Measurements from ENCODE around the gene GAS2L3.
"Not testable (repeated sequence)": the region's sequence is repeated elsewhere in the genome, so short reads cannot be mapped to it uniquely, and the experiment has no call there.

Gene GAS2L3

GRCh38 chr12:100602997-100603396 is 29.5 kb downstream of the GAS2L3 start:
- H3K9me3 Mint-ChIP-seq; DNase-seq; H3K4me1 Mint-ChIP-seq; H3K27ac Mint-ChIP-seq; H3K36me3 Mint-ChIP-seq; ATAC-seq (replicated peaks); H3K27me3 Mint-ChIP-seq; H3K4me3 Mint-ChIP-seq: not testable (repeated sequence)

GRCh38 chr12:100608776-100609175 is 35.3 kb downstream of the GAS2L3 start:
- H3K9me3 Mint-ChIP-seq = peaks cover 8% of the 10 kb centered on the region in 2 donors
- H3K36me3 Mint-ChIP-seq = peaks cover 0 to 2% of the 10 kb centered on the region in 2 donors
- DNase-seq = no peak
- ATAC-seq (replicated peaks) = no peak
- no peaks in the 10 kb centered on the region for H3K27me3 Mint-ChIP-seq
- H3K27ac Mint-ChIP-seq = no peak overlapping the region
- H3K4me3 Mint-ChIP-seq = no peak overlapping the region
- H3K4me1 Mint-ChIP-seq = peaks cover 3 to 6% of the 10 kb centered on the region in 2 donors

- H3K4me3 Mint-ChIP-seq = no peak overlapping the region
- DNase-seq (no peak), ATAC-seq (replicated peaks) (no peak)
- H3K27me3 Mint-ChIP-seq = no peaks in the 10 kb centered on the region
- H3K9me3 Mint-ChIP-seq = peaks cover 7 to 8% of the 10 kb centered on the region in 2 donors
- H3K36me3 Mint-ChIP-seq = peaks cover 0 to 2% of the 10 kb centered on the region in 2 donors
- peaks cover 3 to 6% of the 10 kb centered on the region in 2 donors for H3K4me1 Mint-ChIP-seq
- no peak overlapping the region for H3K27ac Mint-ChIP-seq
Measured at GRCh38 chr12:100610666-100611430, 37.4 kb downstream of the GAS2L3 start.

GRCh38 chr12:100612606-100613005 is 39.1 kb downstream of the GAS2L3 start:
- no peak for DNase-seq
- H3K4me3 Mint-ChIP-seq = no peak overlapping the region
- no peaks in the 10 kb centered on the region for H3K36me3 Mint-ChIP-seq
- no peak overlapping the region for H3K27ac Mint-ChIP-seq
- no peak for ATAC-seq (replicated peaks)
- H3K27me3 Mint-ChIP-seq = no peaks in the 10 kb centered on the region
- H3K4me1 Mint-ChIP-seq = peaks cover 3 to 6% of the 10 kb centered on the region in 2 donors
- H3K9me3 Mint-ChIP-seq = peaks cover 0 to 2% of the 10 kb centered on the region in 2 donors

GRCh38 chr12:100624571-100624970 is 51.1 kb downstream of the GAS2L3 start:
- Mint-ChIP-seq H3K27me3 (no peaks in the 10 kb centered on the region), H3K4me1 (no peaks in the 10 kb centered on the region), H3K36me3 (no peaks in the 10 kb centered on the region), H3K9me3 (no peaks in the 10 kb centered on the region), H3K4me3 (no peak overlapping the region), H3K27ac (no peak overlapping the region)
- DNase-seq (no peak), ATAC-seq (replicated peaks) (no peak)

GRCh38 chr12:100632445-100632892 is 59.0 kb downstream of the GAS2L3 start:
- Mint-ChIP-seq H3K27me3 (no peaks in the 10 kb centered on the region), H3K36me3 (no peaks in the 10 kb centered on the region), H3K4me1 (peaks cover 0 to 2% of the 10 kb centered on the region in 2 donors), H3K27ac (no peak overlapping the region), H3K9me3 (peaks cover 0 to 1% of the 10 kb centered on the region in 2 donors), H3K4me3 (no peak overlapping the region)
- DNase-seq = no peak
- ATAC-seq (replicated peaks) = no peak

GRCh38 chr12:100633082-100633785 is 59.8 kb downstream of the GAS2L3 start:
- H3K27ac Mint-ChIP-seq; H3K36me3 Mint-ChIP-seq; DNase-seq; H3K9me3 Mint-ChIP-seq; H3K27me3 Mint-ChIP-seq; ATAC-seq (replicated peaks); H3K4me3 Mint-ChIP-seq; H3K4me1 Mint-ChIP-seq: not testable (repeated sequence)

GRCh38 chr12:100643246-100643645 is 69.8 kb downstream of the GAS2L3 start:
- Mint-ChIP-seq H3K27me3 (no peaks in the 10 kb centered on the region), H3K4me1 (no peaks in the 10 kb centered on the region), H3K9me3 (peaks cover 6 to 11% of the 10 kb centered on the region in 2 donors), H3K27ac (no peak overlapping the region), H3K36me3 (peaks cover 0 to 4% of the 10 kb centered on the region in 2 donors), H3K4me3 (no peak overlapping the region)
- DNase-seq (no peak), ATAC-seq (replicated peaks) (no peak)

GRCh38 chr12:100646896-100647295 is 73.4 kb downstream of the GAS2L3 start:
- H3K9me3 Mint-ChIP-seq = peaks cover 6 to 8% of the 10 kb centered on the region in 2 donors
- H3K27me3 Mint-ChIP-seq = peaks cover 11 to 13% of the 10 kb centered on the region in 2 donors
- DNase-seq (no peak), ATAC-seq (replicated peaks) (no peak)
- H3K4me3 Mint-ChIP-seq = no peak overlapping the region
- no peak overlapping the region for H3K27ac Mint-ChIP-seq
- H3K4me1 Mint-ChIP-seq = no peaks in the 10 kb centered on the region
- H3K36me3 Mint-ChIP-seq = peaks cover 0 to 4% of the 10 kb centered on the region in 2 donors

- Mint-ChIP-seq H3K9me3 (peaks cover 3 to 4% of the 10 kb centered on the region in 2 donors), H3K4me3 (no peak overlapping the region), H3K27me3 (peaks cover 16 to 25% of the 10 kb centered on the region in 2 donors), H3K36me3 (no peaks in the 10 kb centered on the region), H3K4me1 (no peaks in the 10 kb centered on the region), H3K27ac (peak overlapping the region; percentile 7)
- DNase-seq = no peak
- ATAC-seq (replicated peaks) = no peak
Measured at GRCh38 chr12:100651108-100651507, 77.6 kb downstream of the GAS2L3 start.

GRCh38 chr12:100651694-100652093 is 78.2 kb downstream of the GAS2L3 start:
- Mint-ChIP-seq H3K27me3 (peaks cover 18 to 26% of the 10 kb centered on the region in 2 donors), H3K4me3 (no peak overlapping the region), H3K9me3 (peaks cover 3 to 4% of the 10 kb centered on the region in 2 donors), H3K4me1 (no peaks in the 10 kb centered on the region), H3K27ac (no peak overlapping the region), H3K36me3 (no peaks in the 10 kb centered on the region)
- ATAC-seq (replicated peaks) = no peak
- no peak for DNase-seq

- Mint-ChIP-seq H3K27me3 (peaks cover 18 to 26% of the 10 kb centered on the region in 2 donors), H3K4me3 (no peak overlapping the region), H3K27ac (no peak overlapping the region), H3K4me1 (no peaks in the 10 kb centered on the region), H3K36me3 (no peaks in the 10 kb centered on the region), H3K9me3 (peaks cover 5 to 7% of the 10 kb centered on the region in 2 donors)
- ATAC-seq (replicated peaks) = no peak
- DNase-seq = no peak
Measured at GRCh38 chr12:100652488-100652887, 79.0 kb downstream of the GAS2L3 start.

- Mint-ChIP-seq H3K36me3 (no peaks in the 10 kb centered on the region), H3K4me3 (no peak overlapping the region), H3K4me1 (no peaks in the 10 kb centered on the region), H3K9me3 (peaks cover 6 to 14% of the 10 kb centered on the region in 2 donors), H3K27me3 (peaks cover 10 to 25% of the 10 kb centered on the region in 2 donors), H3K27ac (no peak overlapping the region)
- DNase-seq = no peak
- no peak for ATAC-seq (replicated peaks)
Measured at GRCh38 chr12:100656141-100656540, 82.7 kb downstream of the GAS2L3 start.

- H3K27ac Mint-ChIP-seq = no peak overlapping the region
- H3K4me1 Mint-ChIP-seq = no peaks in the 10 kb centered on the region
- DNase-seq (no peak), ATAC-seq (replicated peaks) (no peak)
- peaks cover 15 to 21% of the 10 kb centered on the region in 2 donors for H3K27me3 Mint-ChIP-seq
- H3K4me3 Mint-ChIP-seq = no peak overlapping the region
- peaks cover 6 to 14% of the 10 kb centered on the region in 2 donors for H3K9me3 Mint-ChIP-seq
- H3K36me3 Mint-ChIP-seq = no peaks in the 10 kb centered on the region
Measured at GRCh38 chr12:100656856-100657255, 83.4 kb downstream of the GAS2L3 start.

Measured in stimulated activated naive B cell treated with anti-CD40 and anti-IgM and Interleukin-4, amounts not matched to agents 10 μg/mL and 1 μg/mL and 100 μg/mL, for 72 hours (primary cell).